Breast epithelium (tissue), 4 donors: ENCODE data around the gene NAA50. TPM values are rescaled to one million over a fixed set of nuclear protein-coding genes. Genes with fewer than 3 reads are reported as not detected.

ENCODE experiments used
- DNase-seq, 2 donors: peaks; one replicate each; pipeline ENCODE4 v3.0.0-alpha.2; 2019; ENCODE audit warnings: low spot score in 2 of 2
- H3K27ac ChIP-seq, 2 donors: fragments of 200-600 bp; sonication (generic) in 1 of 2; one replicate each; pipeline ENCODE4 v1.5.1; 2016 to 2019; ENCODE audit warnings: mild to moderate bottlenecking in 1 of 2
- H3K27me3 ChIP-seq, 2 donors: fragments of 200-600 bp; sonication (generic) in 1 of 2; one replicate each; pipeline versions ENCODE4 v1.5.1 to v1.6.0; 2017 to 2019; ENCODE audit warnings: control low read depth in 1 of 2, mild to moderate bottlenecking in 1 of 2
- H3K36me3 ChIP-seq: fragments of 200-600 bp; one replicate; pipeline ENCODE4 v1.5.1; 2019
- H3K4me1 ChIP-seq, 2 donors: fragments of 200-600 bp; sonication (generic); one replicate each; pipeline ENCODE4 v1.5.1; 2016 to 2019; ENCODE audit warnings: control low read depth in 1 of 2
- H3K4me3 ChIP-seq, 3 donors: fragments of 200-600 bp; sonication (generic); 1 replicate in 2 of 3; 2 replicates in 1 of 3; pipeline ENCODE4 v1.5.1; 2016 to 2019; ENCODE audit warnings: mild to moderate bottlenecking in 3 of 3, moderate library complexity in 2 of 3
- H3K9me3 ChIP-seq, 2 donors: fragments of 200-600 bp; sonication (generic) in 1 of 2; one replicate each; pipeline ENCODE4 v1.5.1; 2016 to 2019; ENCODE audit warnings: control low read depth in 1 of 2
- CTCF ChIP-seq, 3 donors: fragments of 450-650 bp; IDR thresholded peaks; one replicate each; pipeline ENCODE4 v1.5.1; 2016 to 2017; ENCODE audit warnings: antibody characterized with exemption in 3 of 3, mild to moderate bottlenecking in 3 of 3, moderate library complexity in 3 of 3
- POLR2A ChIP-seq: fragments of 450-650 bp; IDR thresholded peaks from one replicate; pipeline ENCODE4 v1.6.1; 2016; ENCODE audit warnings: antibody characterized with exemption, mild to moderate bottlenecking, moderate library complexity
- POLR2AphosphoS5 ChIP-seq, 3 donors: sonication (generic); formaldehyde crosslinking; IDR thresholded peaks; one replicate each; pipeline ENCODE4 v1.6.1; 2017; ENCODE audit warnings: antibody characterized with exemption in 3 of 3
- intact Hi-C: fragments of 100-400 bp; cut with DNase I; formaldehyde crosslinking; loops from one replicate; pipeline ENCODE4 v1.15.1; 2023; ENCODE audit warnings: low total_unique reads
- total RNA-seq, 3 donors: library from RNA; depleted of rRNA; stranded (reverse); fragments of >200 nt; gene quantifications; one replicate each; pipeline ENCODE4 v1.1.0, GENCODE V29; 2016

NAA50 gene
- 100 to 1,000 TPM in 2 of 3 donors, 10 to 100 TPM in 1; 98.0 to 140 (median 140) TPM for total RNA-seq

- no peaks in the 10 kb centered on the region for H3K36me3 ChIP-seq
- H3K4me3 ChIP-seq, result peak within 1 kb of the TSS; percentile 76 to 96 (median 94)
- peaks cover 0 to 17% of the 10 kb centered on the region in 2 donors for H3K4me1 ChIP-seq
- DNase-seq, result peak; percentile 88 to 92
- no peaks in the 10 kb centered on the region for H3K9me3 ChIP-seq
- no peaks in the 10 kb centered on the region for H3K27me3 ChIP-seq
- intact Hi-C loops, result loop anchor here (5.0 kb wide), 1 partner anchor 1179 kb away; no protein-coding TSS in a partner anchor
- TF ChIP-seq CTCF (IDR thresholded peaks at IDR 0.05) (peak in 2 of 3 donors; percentile 26 to 33), POLR2AphosphoS5 (IDR thresholded peaks at IDR 0.05) (peak; percentile 76 to 92 (median 79)), POLR2A (peak; percentile 49)
- H3K27ac ChIP-seq, result peak within 1 kb of the TSS; percentile 97 to 99
Observed at GRCh38 chr3:113745756-113746547, at the start of gene NAA50. TSS of gene NAA50 (minus strand) at chr3:113746249. CDS start at chr3:113745949, 300 bp downstream.

GRCh38 chr3:113795693-113796092 is 49.6 kb upstream of the NAA50 start:
- Histone ChIP-seq H3K4me3 (no peak overlapping the region), H3K27me3 (no peaks in the 10 kb centered on the region), H3K36me3 (peaks cover 5% of the 10 kb centered on the region), H3K27ac (no peak overlapping the region), H3K9me3 (no peaks in the 10 kb centered on the region), H3K4me1 (no peaks in the 10 kb centered on the region)
- DNase-seq, result no peak
- intact Hi-C loops, result no loop called here
- TF ChIP-seq CTCF (IDR thresholded peaks at IDR 0.05), result no peak
- TF ChIP-seq POLR2A, result no peak
- TF ChIP-seq POLR2AphosphoS5 (IDR thresholded peaks at IDR 0.05), result no peak

DNA sequence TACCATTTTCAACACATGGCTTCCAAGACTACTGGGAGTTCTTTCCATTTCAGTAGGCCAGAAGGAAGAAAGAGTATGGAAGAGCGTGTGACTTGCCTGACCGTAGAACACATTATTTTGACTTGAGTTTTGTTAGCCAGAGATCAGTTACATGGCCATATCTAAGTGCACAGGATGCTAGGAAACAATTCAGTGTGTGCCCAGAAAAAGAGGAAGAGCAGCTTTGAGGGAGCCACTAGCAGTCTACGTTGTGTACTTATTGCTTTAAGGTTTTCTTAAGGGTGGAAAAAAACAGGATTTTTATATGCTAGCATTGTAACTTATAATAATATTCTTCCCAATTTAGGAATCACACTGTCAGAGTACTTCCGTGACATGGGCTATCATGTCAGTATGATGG is 48.5 kb upstream of the NAA50 start:
- H3K9me3 ChIP-seq, result no peaks in the 10 kb centered on the region
- no peak for DNase-seq
- no peaks in the 10 kb centered on the region for H3K4me1 ChIP-seq
- H3K36me3 ChIP-seq, result peaks cover 5% of the 10 kb centered on the region
- H3K27me3 ChIP-seq, result no peaks in the 10 kb centered on the region
- intact Hi-C loops, result no loop called here
- no peak overlapping the region for H3K4me3 ChIP-seq
- H3K27ac ChIP-seq, result no peak overlapping the region
- TF ChIP-seq POLR2A (no peak), CTCF (IDR thresholded peaks at IDR 0.05) (no peak), POLR2AphosphoS5 (IDR thresholded peaks at IDR 0.05) (no peak)

DNA sequence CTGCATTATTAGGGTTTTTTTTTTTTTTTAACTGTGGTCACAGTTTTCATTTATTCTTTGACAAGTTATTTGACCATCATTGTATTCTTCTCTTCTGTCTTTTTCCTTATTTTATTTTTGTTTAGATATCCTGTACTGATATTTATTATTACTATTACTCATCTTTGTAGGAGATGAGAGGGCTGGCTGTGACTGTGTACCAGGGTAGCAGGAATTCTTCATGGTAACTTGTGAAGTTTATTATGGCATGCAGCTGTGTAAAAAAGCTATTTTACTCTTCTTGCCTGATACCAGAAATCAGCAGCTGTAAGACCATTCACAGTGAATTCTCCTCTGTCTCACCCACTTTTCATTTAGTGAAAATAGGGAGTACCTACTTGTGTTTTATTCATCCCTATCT is 45.3 kb upstream of the NAA50 start:
- Histone ChIP-seq H3K9me3 (no peaks in the 10 kb centered on the region), H3K36me3 (peaks cover 5% of the 10 kb centered on the region), H3K27ac (no peak overlapping the region), H3K27me3 (no peaks in the 10 kb centered on the region), H3K4me1 (no peaks in the 10 kb centered on the region), H3K4me3 (no peak overlapping the region)
- intact Hi-C loops, result no loop called here
- no peak for DNase-seq
- TF ChIP-seq POLR2AphosphoS5 (IDR thresholded peaks at IDR 0.05), result no peak
- no peak for TF ChIP-seq CTCF (IDR thresholded peaks at IDR 0.05)
- TF ChIP-seq POLR2A, result no peak

GRCh38 chr3:113783980-113784379 is 37.9 kb upstream of the NAA50 start:
- H3K27ac ChIP-seq, result peak overlapping the region in 1 of 2 donors; percentile 13
- no peak overlapping the region for H3K4me3 ChIP-seq
- intact Hi-C loops, result no loop called here
- no peaks in the 10 kb centered on the region for H3K36me3 ChIP-seq
- no peaks in the 10 kb centered on the region for H3K4me1 ChIP-seq
- no peaks in the 10 kb centered on the region for H3K27me3 ChIP-seq
- DNase-seq, result no peak
- TF ChIP-seq CTCF (IDR thresholded peaks at IDR 0.05), result no peak
- TF ChIP-seq POLR2AphosphoS5 (IDR thresholded peaks at IDR 0.05), result no peak
- no peak for TF ChIP-seq POLR2A
- no peaks in the 10 kb centered on the region for H3K9me3 ChIP-seq
